8988T (cell line): ENCODE measurements around the gene OR9Q1.
"Not testable (repeated sequence)": the region's sequence is repeated elsewhere in the genome, so short reads cannot be mapped to it uniquely, and the experiment has no call there.

Source experiments
- DNase-seq: peaks from one replicate; pipeline ENCODE4 v3.0.0; 2011

Gene OR9Q1

DNA sequence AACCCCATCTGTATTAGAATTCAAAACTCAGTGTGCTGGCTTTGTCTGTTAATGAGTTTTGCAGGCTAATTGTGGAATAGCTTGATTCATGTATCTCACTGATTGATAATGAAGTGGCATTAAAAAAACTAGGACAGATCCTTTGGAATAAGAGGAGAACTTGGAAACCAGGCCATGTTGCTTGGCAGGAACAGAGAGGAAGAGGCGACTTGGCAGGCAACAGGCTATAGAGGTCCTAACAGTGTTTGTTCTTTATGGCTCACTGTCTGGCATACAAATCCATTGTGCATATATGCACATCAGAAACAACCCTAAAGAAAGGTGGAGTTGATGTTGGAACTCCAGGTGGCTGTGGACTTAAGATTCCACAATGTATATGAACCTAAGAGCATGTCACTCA lies 119.1 kb downstream of the OR9Q1 start:
- no peak for DNase-seq

DNA sequence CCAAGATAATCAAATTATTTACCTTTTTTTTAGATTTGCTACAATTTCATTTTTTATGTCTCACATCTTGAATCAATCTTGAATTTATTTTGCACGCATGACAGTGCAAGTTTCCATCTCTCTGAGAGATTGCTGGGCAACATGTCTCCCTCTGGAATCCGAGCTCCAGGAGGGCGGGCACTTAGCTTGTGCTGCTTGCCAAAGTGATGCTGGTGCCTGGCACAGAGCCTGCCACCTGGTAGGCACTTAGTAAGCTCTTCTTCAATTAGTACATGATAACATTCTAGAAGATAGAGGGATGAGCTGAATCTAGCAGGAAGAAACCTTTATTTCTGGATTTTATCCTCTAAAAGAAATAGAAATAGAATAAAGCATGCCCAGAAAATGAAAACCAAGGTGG lies 129.1 kb downstream of the OR9Q1 start:
- DNase-seq: no peak

DNA sequence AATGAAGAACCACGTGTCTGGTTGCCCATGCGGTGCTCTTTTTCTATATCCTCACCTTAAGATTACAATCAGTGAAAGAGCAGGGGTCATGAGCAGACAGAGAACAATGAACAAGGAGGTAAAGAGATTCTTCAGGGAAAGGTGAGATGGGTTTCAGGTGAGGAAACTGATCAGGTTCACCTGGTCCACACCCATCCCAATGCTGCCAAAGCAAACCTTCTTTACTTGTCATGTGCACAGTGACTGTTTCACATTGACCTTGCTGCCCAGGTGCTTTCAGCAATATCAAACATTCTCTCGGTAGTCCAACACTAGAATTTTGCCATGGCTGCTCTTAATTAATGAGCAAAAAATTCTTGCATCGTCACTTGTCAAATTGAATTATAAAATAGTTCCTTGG lies 140.7 kb downstream of the OR9Q1 start:
- no peak for DNase-seq

DNA sequence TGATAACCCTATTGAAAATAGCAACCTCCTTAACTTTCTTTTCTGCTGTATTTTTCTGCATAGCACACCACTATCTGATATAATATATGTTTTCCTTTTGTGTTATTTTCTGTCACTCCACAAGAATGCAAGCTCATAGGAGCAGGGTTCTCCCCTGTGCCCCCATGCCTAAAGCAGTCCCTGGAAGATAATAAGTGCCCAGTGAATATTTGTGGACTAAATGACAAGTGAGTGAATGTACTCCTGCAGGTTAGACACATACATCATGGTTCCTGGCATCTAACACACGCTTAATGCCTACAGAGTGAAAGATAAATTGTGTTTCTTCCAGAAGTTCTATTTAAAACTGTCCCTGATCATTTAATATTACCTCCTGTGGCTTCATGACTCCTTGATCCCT lies 141.3 kb downstream of the OR9Q1 start:
- no peak for DNase-seq

DNA sequence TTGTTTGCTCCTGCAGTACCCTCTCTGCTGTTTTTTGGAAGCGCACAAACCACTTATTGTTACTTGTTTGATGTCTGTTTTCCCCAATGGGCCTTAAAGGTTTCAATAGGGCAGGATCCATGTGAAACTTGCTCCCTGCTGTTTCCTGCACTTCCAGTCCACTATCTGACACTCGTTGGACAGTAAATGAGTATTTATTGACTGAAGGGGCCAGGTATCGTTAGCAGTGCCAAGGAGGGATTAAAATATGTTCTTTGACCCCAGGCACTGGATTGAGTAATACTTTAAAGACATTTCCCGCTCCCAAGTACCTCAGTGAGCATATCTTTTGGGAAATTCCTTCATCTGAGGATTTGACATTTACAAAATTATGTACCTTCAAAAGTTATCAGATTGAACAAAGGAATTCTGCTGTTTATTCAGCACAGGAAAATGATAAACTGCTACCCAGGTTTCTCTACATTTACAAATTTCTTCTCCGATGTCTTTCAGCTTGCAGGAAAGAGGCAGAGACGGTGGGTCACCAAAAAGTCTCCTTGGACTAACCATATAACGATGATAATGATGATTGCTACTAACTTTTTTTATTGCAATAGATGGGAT lies 141.9 kb downstream of the OR9Q1 start:
- no peak for DNase-seq

DNA sequence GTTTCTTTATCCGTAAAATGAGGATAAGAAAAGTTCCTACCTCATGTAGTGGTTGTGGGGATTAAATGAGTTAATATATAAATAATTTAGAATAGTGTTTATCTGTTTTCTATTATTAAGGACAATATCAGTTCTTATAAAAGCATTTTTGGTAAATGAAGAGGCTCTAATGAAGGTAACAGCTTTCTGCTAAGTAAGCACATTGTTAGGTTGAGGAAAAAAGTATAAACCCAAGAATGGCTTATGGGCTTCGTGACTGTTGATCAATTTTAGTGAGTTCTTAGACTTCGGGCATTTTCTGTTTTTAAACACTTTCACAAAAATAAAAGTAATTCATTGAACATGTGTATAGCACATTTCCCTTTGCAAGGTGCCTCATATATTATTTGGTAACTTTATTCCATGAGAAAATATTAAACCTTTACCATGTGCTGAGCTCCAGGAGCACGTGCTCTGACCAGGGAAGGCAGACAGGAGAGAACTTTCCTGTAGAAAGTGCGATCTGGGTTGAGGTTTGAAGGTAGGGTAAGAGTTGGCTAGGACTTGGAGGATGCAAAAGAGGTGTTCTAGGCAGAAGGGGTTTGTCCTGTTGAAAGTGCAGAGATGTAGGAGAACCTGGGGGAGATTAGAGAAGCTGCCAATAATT lies 153.9 kb downstream of the OR9Q1 start:
- no peak for DNase-seq

DNA sequence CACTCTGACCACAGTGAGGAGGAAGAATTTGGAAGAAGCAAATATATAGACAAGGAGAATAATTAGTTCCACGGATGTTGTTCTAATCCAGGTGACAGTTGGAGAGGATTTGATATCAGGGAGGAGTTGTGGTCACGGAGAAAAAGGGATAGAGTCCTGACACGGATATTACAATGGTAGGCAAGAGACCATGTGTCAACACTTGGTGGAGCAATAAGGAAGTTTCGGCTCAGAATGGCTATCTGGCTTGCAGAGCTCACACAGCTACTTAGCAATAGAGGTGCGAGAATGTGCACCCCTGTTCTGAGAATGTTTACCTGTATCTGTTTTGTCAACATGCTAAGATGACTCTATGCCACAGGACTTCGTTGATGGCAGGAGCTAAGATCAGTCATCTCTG lies 154.8 kb downstream of the OR9Q1 start:
- DNase-seq: no peak

DNA sequence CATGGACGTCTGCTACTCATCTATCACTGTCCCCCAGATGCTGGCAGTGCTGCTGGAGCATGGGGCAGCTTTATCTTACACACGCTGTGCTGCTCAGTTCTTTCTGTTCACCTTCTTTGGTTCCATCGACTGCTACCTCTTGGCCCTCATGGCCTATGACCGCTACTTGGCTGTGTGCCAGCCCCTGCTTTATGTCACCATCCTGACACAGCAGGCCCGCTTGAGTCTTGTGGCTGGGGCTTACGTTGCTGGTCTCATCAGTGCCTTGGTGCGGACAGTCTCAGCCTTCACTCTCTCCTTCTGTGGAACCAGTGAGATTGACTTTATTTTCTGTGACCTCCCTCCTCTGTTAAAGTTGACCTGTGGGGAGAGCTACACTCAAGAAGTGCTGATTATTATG lies 156.0 kb downstream of the OR9Q1 start:
- no peak for DNase-seq

DNA sequence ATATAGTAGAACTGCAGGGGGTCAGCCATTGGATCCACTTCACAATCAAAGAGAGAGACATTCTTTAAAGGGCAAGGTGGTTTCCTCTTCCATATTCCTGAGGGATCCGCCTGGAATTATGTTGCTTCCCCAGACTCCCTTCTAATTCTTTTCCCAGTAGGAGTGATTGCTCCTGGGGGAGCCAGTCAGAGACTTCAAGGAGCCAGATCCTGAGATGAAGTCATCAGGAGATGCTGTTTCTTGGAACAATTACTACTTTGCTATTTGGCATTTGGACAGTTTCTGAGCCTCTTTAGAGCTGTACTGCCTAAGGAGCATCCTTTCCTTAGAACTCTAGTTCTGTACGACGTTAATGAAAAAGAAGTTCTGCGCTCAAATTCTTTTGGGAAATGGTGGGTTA lies 163.3 kb downstream of the OR9Q1 start:
- no peak for DNase-seq

DNA sequence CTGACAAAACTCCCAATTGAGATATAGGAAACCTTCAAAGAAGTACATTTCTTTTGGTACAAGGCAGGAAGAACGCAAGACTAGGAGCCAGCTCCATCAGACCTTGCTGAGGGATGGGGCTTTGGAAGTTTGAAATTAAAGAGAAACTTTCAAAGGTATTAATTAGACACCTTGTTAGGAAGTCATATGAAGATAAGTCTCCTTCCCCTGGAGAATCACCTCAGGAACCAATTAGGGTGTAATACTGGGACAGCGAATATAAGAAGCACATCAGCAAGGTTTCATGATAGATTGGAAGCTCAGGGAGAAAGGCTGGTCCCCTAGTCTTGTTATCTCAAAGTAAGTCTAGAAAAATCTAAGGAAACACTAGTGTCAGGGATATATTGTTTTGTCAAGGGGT lies 165.1 kb downstream of the OR9Q1 start, which contains the start of gene OR9Q2:
TSS of gene OR9Q2 (plus strand) at position 301 of the 400 bp plus-strand sequence. CDS start 1,421 bp downstream, outside the sequence.
- no peak for DNase-seq

DNA sequence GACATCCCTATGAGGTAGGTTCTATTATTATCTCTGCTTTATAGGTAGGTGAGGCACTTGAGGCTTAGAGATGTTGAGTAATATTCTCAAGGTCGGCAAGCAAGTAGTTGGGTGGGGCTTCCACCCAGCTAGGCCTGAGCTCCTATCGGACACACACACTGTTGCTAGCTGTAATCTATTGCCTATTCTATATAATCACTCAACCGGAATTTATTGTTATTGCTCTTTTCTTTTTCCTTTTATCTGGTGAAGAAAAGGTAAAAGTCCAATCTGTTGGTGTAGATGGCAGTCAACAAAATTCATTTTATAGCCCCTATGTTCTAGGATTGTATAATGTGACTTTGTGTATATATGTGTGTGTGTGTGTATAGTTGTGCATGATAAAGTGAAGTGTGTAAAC lies 168.5 kb downstream of the OR9Q1 start:
- no peak for DNase-seq

DNA sequence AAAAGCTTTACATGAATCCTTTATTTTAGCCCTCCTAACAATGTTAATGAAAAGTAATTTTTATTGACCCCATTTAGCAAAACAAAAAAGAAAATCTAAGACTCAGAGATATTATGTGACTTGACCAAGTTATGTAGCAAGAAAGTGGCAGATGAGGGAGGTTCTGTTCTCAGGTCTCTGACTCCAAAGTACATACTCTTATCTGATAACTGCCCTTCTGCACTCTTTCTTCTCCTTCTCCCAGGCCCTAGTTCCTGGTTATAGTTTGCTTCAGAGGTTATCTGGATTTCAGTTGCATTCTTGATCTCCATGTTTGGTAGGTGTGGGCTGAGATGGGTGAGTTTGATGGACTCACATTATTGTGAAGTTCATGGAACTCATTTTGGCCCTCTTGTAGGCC lies 169.7 kb downstream of the OR9Q1 start:
- no peak for DNase-seq

DNA sequence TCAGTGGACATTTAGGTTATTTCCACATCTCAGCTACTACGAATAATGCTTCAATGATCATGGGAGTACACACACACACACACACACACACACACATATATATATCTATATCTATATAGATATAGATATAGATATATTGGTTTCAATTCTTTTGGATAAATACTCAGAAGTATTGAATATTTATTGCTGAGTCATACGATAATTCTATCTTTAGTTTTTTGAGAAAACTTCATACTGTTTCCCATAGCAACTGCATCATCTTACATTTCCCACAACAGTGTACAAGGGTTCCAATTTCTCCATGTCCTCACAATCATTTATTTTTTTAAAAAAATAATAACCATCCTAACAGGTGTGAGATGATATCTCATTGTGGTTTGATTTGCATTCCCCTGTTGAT lies 172.3 kb downstream of the OR9Q1 start:
- DNase-seq: no peak

DNA sequence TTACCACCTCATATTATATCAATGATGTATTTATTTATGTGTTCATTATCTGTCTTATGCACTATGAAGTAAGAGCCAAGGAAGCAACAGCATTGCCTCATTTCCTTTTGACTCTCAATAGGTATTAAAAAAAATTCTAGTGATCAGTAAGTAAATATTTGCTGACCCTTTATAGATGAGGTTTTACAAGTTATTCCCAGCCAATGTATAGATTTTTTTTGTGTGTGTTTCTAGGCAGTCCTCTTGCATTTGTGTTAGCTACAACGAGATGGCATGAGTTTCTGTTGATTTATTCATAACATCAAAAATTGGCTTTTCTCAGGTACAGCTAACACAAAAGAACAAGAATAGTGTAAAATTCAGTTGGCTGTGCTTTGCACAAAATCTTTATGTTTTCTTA lies 175.6 kb downstream of the OR9Q1 start:
- no peak for DNase-seq

DNA sequence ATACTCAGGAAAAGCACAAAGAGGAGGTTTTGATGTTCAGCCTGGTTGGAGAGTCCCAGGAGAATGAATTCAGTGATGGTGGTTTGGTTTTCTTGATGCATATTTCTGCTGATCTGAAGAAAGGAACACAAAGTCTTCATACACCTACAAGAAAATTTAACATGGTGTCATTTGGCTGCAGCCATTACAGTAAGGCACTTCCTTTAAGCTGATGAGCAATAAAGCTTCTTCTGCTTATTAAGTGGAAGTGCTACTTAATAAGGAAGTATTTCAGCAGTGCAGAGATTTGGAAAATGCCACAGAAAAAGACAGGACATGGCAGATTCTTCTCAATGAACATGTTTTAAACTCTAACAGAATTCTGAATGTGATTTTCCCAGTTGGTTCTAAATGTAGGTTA lies 180.4 kb downstream of the OR9Q1 start, which contains the start of gene OR1S2:
TSS of gene OR1S2 (minus strand) at position 101 of the 400 bp plus-strand sequence. CDS start at position 101, 0 bp downstream.
- no peak for DNase-seq

DNA sequence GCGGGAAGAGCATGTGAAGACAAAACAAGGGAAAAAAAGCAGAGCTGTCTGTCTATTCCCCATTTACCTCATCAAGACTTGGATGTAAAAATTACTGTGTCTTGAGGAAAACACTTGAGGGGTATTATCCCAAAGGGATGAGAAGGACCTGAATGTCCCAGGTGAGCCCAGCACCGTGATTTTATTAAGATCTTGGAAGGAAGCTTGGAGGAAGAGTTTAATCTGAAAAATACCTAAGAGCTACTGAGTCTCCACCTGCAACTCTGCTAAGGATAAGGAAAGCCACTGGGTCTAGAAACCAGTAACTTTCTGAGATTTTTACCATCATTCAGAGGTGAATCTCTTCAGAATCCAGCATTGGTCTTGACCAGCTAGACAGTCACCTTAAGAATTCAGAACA lies 188.7 kb downstream of the OR9Q1 start, which contains the start of gene OR1S1:
TSS of gene OR1S1 (plus strand) at position 301 of the 400 bp plus-strand sequence.
- not testable (repeated sequence) for DNase-seq

DNA sequence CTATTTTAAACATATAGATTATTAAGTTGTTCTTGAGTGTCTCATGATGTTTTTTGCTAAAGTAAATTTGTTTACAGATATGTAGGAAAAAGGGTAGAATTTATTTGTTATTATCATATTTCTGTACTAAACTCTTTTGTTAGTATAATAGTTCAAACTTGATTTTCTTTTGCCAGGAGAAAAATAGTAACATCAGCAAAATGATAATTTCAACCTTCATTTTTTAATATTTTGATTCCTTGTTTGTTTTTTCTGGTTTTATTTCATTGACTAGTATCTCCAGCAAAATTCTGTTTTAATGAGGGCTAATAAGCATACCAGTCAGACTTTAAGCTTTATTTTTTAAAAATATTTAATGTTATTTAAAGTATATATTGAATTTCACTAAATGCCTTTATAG lies 192.8 kb downstream of the OR9Q1 start:
- DNase-seq: no peak

DNA sequence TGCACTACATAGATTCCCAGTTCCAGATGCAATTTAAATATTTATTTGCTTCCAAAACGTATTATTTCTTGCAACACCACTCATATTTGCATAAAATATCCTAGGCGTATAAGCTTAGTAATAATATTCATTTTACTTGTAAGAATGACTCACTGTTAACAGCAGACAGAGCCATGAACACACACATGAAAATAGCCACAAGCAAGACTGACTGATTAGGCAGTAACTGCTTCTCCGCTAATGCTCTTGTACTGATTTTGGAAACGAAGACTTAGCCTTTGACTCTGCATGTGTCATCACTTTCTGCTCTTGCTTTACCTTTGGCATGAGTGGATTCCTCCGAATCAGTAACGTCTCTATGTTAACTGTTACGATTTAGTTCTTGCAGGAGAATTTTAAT lies 199.0 kb downstream of the OR9Q1 start:
- no peak for DNase-seq

DNA sequence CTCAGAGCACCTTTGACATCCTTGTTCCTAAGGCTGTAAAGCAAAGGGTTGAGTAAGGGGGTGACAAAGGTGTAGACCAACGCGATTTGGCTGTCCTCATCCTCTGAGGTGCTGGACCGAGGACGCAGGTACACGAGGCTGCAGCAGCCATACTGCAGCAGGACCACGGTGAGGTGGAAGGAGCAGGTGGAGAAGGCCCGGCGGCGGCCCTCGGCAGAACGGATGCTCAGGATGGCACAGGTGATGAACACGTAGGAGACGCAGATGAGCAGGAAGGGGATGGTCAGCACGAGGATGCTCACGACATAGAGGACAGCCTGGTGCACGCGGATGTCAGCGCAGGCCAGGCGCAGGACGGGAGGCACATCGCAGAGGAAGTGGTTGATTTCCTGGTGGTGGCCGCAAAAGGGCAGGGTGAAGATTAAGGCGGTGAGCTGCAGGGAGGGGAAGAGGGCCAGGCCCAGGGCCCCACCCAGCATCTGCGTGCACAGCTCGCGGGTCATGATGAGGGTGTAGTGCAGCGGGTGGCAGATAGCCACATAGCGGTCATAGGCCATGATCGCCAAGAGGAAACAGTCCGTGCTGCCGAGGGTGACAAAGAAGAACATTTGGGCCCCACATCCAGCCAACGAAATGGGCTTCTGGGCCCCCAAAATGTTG lies 204.4 kb downstream of the OR9Q1 start:
- DNase-seq: no peak
